Left lung (tissue), 10 donors: ENCODE results near the gene BIRC3. TPM values are rescaled to one million over a fixed set of nuclear protein-coding genes. Genes with fewer than 3 reads are reported as not detected.
"Not testable (repeated sequence)": the region's sequence is repeated elsewhere in the genome, so short reads cannot be mapped to it uniquely, and the experiment has no call there.

Experiments used
- ATAC-seq: fragments of 200-7000 bp; cut with Tn5 transposase; one replicate; pipeline ENCODE4 v1.9.1; 2020; ENCODE audit warnings: moderate library complexity
- DNase-seq, 4 donors: peaks; one replicate each; pipeline ENCODE4 v3.0.0-alpha.2; 2013 to 2020
- H3K27ac ChIP-seq, 2 donors: fragments of 200-600 bp; sonication (generic) in 1 of 2; one replicate each; pipeline versions ENCODE4 v1.5.0 to v1.8.0; 2020 to 2021
- H3K27me3 ChIP-seq, 2 donors: fragments of 200-600 bp; sonication (generic) in 1 of 2; one replicate each; pipeline versions ENCODE4 v1.5.0 to v1.8.0; 2020 to 2021
- H3K36me3 ChIP-seq, 2 donors: fragments of 200-600 bp; sonication (generic) in 1 of 2; one replicate each; pipeline versions ENCODE4 v1.5.0 to v1.8.0; 2020 to 2021
- H3K4me1 ChIP-seq, 2 donors: fragments of 200-600 bp; one replicate each; pipeline ENCODE4 v1.8.0; 2021
- H3K4me3 ChIP-seq, 2 donors: fragments of 200-600 bp; sonication (generic) in 1 of 2; one replicate each; pipeline versions ENCODE4 v1.5.0 to v1.8.0; 2020 to 2021; ENCODE audit warnings: mild to moderate bottlenecking in 1 of 2
- H3K9me3 ChIP-seq, 2 donors: fragments of 200-600 bp; sonication (generic) in 1 of 2; one replicate each; pipeline versions ENCODE4 v1.5.0 to v1.8.0; 2020 to 2021
- CTCF ChIP-seq, 2 donors: fragments of 200-600 bp; sonication (generic) in 1 of 2; IDR thresholded peaks; one replicate each; pipeline versions ENCODE4 v1.5.0 to v1.8.0; 2021; ENCODE audit warnings: antibody characterized with exemption in 2 of 2
- intact Hi-C, 2 donors: fragments of 100-400 bp; cut with DNase I; formaldehyde crosslinking; loops; one replicate each; pipeline versions ENCODE4 v1.11.2 to v1.14.2; 2022
- polyA plus RNA-seq, 6 donors: library from polyadenylated mRNA; unstranded; fragments of 120-200 nt; gene quantifications; one replicate each; pipeline ENCODE4 v1.2.1, GENCODE V29; 2013; ENCODE audit not compliant: insufficient read length in 6 of 6
- total RNA-seq, 2 donors: library from RNA; stranded (reverse); fragmentation: NEBNext Ultra II Directional; extraction: Animal tissue kit (Norgen Biotek cat#: 25700); gene quantifications; one replicate each; pipeline ENCODE4 v1.2.1, GENCODE V29; 2021
- donor health status: DM: no; HTN: yes; CAD: no.
- donor health status: DM: no; HTN: no; CAD: no.

BIRC3 gene
- total and polyA plus RNA-seq, 8 donors, result 3.2 to 28.1 (median 4.5) TPM

- TF ChIP-seq CTCF (IDR thresholded peaks at IDR 0.05), result no peak
- peaks cover 0 to 94% of the 10 kb centered on the region in 2 donors for H3K36me3 ChIP-seq
- intact Hi-C loops, result no loop called here
These were observed 12.9 kb downstream of the BIRC3 start for GRCh38 chr11:102330231-102330630.

GRCh38 chr11:102331341-102331740, 14.1 kb downstream of the BIRC3 start:
- no peak for TF ChIP-seq CTCF (IDR thresholded peaks at IDR 0.05)
- DNase-seq, result no peak
- no peak overlapping the region for H3K27ac ChIP-seq
- no peaks in the 10 kb centered on the region for H3K4me1 ChIP-seq
- H3K36me3 ChIP-seq, result peaks cover 0 to 91% of the 10 kb centered on the region in 2 donors
- ATAC-seq, result no peak
- intact Hi-C loops, result no loop called here
- H3K27me3 ChIP-seq, result no peaks in the 10 kb centered on the region
- H3K9me3 ChIP-seq, result no peaks in the 10 kb centered on the region
- no peak overlapping the region for H3K4me3 ChIP-seq

More at GRCh38 chr11:102330231-102330630, 12.9 kb downstream of the BIRC3 start:
- Histone ChIP-seq H3K27me3 (no peaks in the 10 kb centered on the region), H3K4me3 (no peak overlapping the region), H3K27ac (no peak overlapping the region), H3K4me1 (no peaks in the 10 kb centered on the region), H3K9me3 (no peaks in the 10 kb centered on the region)
- DNase-seq (no peak), ATAC-seq (no peak)

- Histone ChIP-seq H3K4me1 (no peaks in the 10 kb centered on the region), H3K27me3 (no peaks in the 10 kb centered on the region), H3K4me3 (no peak overlapping the region), H3K27ac (no peak overlapping the region), H3K9me3 (no peaks in the 10 kb centered on the region), H3K36me3 (peaks cover 0 to 91% of the 10 kb centered on the region in 2 donors)
- TF ChIP-seq CTCF (IDR thresholded peaks at IDR 0.05), result no peak
- ATAC-seq (no peak), DNase-seq (no peak)
- intact Hi-C loops, result no loop called here
These were observed 15.3 kb downstream of the BIRC3 start for GRCh38 chr11:102332611-102332994.

GRCh38 chr11:102338479-102339010, 21.3 kb downstream of the BIRC3 start:
- Histone ChIP-seq H3K27me3 (no peaks in the 10 kb centered on the region), H3K27ac (no peak overlapping the region), H3K36me3 (peaks cover 0 to 40% of the 10 kb centered on the region in 2 donors), H3K9me3 (no peaks in the 10 kb centered on the region), H3K4me3 (no peak overlapping the region), H3K4me1 (no peaks in the 10 kb centered on the region)
- no peak for DNase-seq
- no peak for ATAC-seq
- intact Hi-C loops, result no loop called here
- TF ChIP-seq CTCF (IDR thresholded peaks at IDR 0.05), result no peak

GRCh38 chr11:102341311-102341710, 24.0 kb downstream of the BIRC3 start:
- not testable (repeated sequence) for H3K4me3 ChIP-seq, ATAC-seq, H3K27ac ChIP-seq, H3K27me3 ChIP-seq, H3K9me3 ChIP-seq, DNase-seq
- intact Hi-C loops, result loop anchor here in 1 of 2 donors (5.0 kb wide), 1 partner anchor 156 kb away; no protein-coding TSS in a partner anchor
- H3K36me3 ChIP-seq, result peaks cover 0 to 20% of the 10 kb centered on the region in 2 donors
- H3K4me1 ChIP-seq, result peaks cover 0 to 14% of the 10 kb centered on the region in 2 donors

- peak; percentile 75 to 76 for TF ChIP-seq CTCF (IDR thresholded peaks at IDR 0.05)
- Histone ChIP-seq H3K27ac (no peak overlapping the region), H3K4me3 (no peak overlapping the region), H3K9me3 (no peaks in the 10 kb centered on the region), H3K4me1 (peaks cover 0 to 17% of the 10 kb centered on the region in 2 donors), H3K36me3 (peaks cover 0 to 14% of the 10 kb centered on the region in 2 donors), H3K27me3 (no peaks in the 10 kb centered on the region)
- ATAC-seq, result peak; percentile 77
- DNase-seq, result peak in 3 of 4 donors; percentile 64 to 83 (median 68)
- intact Hi-C loops, result loop anchor here in 1 of 2 donors (5.0 kb wide), 1 partner anchor 155 kb away; no protein-coding TSS in a partner anchor
These were observed 24.6 kb downstream of the BIRC3 start for GRCh38 chr11:102341844-102342318.
